K562 (cell line): ENCODE measurements around the gene ZNF541. TPM values are rescaled to one million over a fixed set of nuclear protein-coding genes. Genes with fewer than 3 reads are reported as not detected.

Source experiments
- CBX8 ChIP-seq: fragments of 200-600 bp; sonication (generic); IDR thresholded peaks from 2 replicates; pipeline ENCODE4 v1.6.1; 2012; ENCODE audit warnings: borderline replicate concordance, mixed run types, low read depth, mild to moderate bottlenecking, moderate library complexity, mixed read lengths, low read length, control low read depth, inconsistent platforms; ENCODE audit not compliant: poor library complexity, severe bottlenecking; ENCODE audit errors: extremely low read depth
- CREB1 ChIP-seq, 2 experiments: sonication (generic) in 1 of 2; formaldehyde crosslinking in 1 of 2; IDR thresholded peaks; 2 replicates each; pipeline versions ENCODE4 v1.6.1 to v1.8.0; 2012 to 2022; ENCODE audit warnings: inconsistent platforms in 1 of 2, mild to moderate bottlenecking in 1 of 2, missing genetic modification reagents in 1 of 2, moderate library complexity in 1 of 2
- FOXJ2 ChIP-seq: fragments of 200-800 bp; sonication (Bioruptor generic); IDR thresholded peaks from 2 replicates; pipeline ENCODE4 v1.6.1; 2016; ENCODE audit warnings: missing genetic modification characterization, missing compliant biosample characterization
- GATAD2B ChIP-seq: fragments of 450-650 bp; IDR thresholded peaks from 2 replicates; pipeline ENCODE4 v1.6.1; 2017; ENCODE audit warnings: mild to moderate bottlenecking, borderline replicate concordance
- HDAC6 ChIP-seq: IDR thresholded peaks from 2 replicates; pipeline ENCODE4 v1.6.1; 2012; ENCODE audit warnings: low read depth, mild to moderate bottlenecking, control low read depth, inconsistent platforms, low read length, moderate library complexity
- KDM5B ChIP-seq: fragments of 200-600 bp; sonication (generic); IDR thresholded peaks from 2 replicates; pipeline ENCODE4 v1.6.1; 2012; ENCODE audit warnings: low read depth, mild to moderate bottlenecking, moderate library complexity, low read length, control low read depth, inconsistent platforms; ENCODE audit not compliant: insufficient replicate concordance
- MTA3 ChIP-seq: fragments of 450-650 bp; formaldehyde crosslinking; IDR thresholded peaks from 2 replicates; pipeline ENCODE4 v1.6.1; 2017; ENCODE audit warnings: mild to moderate bottlenecking, borderline replicate concordance
- MYC ChIP-seq, 2 experiments: fragments of 250-450 bp in 1 of 2; sonication (Bioruptor Pico) in 1 of 2; IDR thresholded peaks; 2 replicates each; pipeline versions ENCODE4 v1.5.1 to v1.6.1; 2012 to 2021; ENCODE audit warnings: low read depth in 2 of 2, borderline replicate concordance in 1 of 2, improper control_type of control experiment in 1 of 2, low read length in 1 of 2, mild to moderate bottlenecking in 1 of 2, moderate library complexity in 1 of 2
- OTX1 ChIP-seq: fragments of 450-650 bp; formaldehyde crosslinking; IDR thresholded peaks from 2 replicates; pipeline ENCODE4 v1.4.0; 2022; ENCODE audit warnings: mild to moderate bottlenecking
- RBM25 ChIP-seq: fragments of 200-400 bp; formaldehyde crosslinking; IDR thresholded peaks from 2 replicates; pipeline ENCODE4 v1.6.1; 2018; ENCODE audit warnings: low read length, low read depth, moderate library complexity; ENCODE audit not compliant: severe bottlenecking
- SP2 ChIP-seq: IDR thresholded peaks from 2 replicates; pipeline ENCODE4 v1.6.1; 2011; ENCODE audit warnings: mild to moderate bottlenecking, low read depth, low read length, moderate library complexity; ENCODE audit not compliant: poor library complexity, severe bottlenecking; ENCODE audit errors: extremely low read depth
- TGIF2 ChIP-seq: sonication (generic); formaldehyde crosslinking; IDR thresholded peaks from 2 replicates; pipeline ENCODE4 v1.8.1; 2022; ENCODE audit warnings: mild to moderate bottlenecking, missing genetic modification reagents, moderate library complexity
- ZNF384 ChIP-seq: IDR thresholded peaks from 2 replicates; pipeline ENCODE4 v1.6.1; 2012; ENCODE audit warnings: low read depth, low read length, improper control_type of control experiment
- polyA plus RNA-seq, 8 experiments: library from polyadenylated mRNA; depleted of rRNA in 4 of 8; stranded (reverse) in 5 of 8; unstranded in 3 of 8; fragments of >200 nt; fragmentation: Nextera tagmentation in 2 of 8; fragmentation: Illumina TruSeq in 1 of 8; extraction: Ambion mirVana in 2 of 8; extraction: Trizol in 1 of 8; gene quantifications; 2 replicates each; pipeline versions ENCODE4 v1.2.1 to v1.2.3, GENCODE V29; 2011 to 2014; ENCODE audit warnings: inconsistent platforms in 1 of 8, missing spikeins in 1 of 8
- total RNA-seq, 7 experiments: library from RNA; depleted of rRNA in 6 of 7; stranded (reverse); fragments of >200 nt in 6 of 7; fragmentation: Illumina TruSeq in 2 of 7; extraction: Trizol in 2 of 7; gene quantifications; 2 replicates each; pipeline versions ENCODE4 v1.2.1 to v1.2.3, GENCODE V29; 2011 to 2021; ENCODE audit warnings: low replicate concordance in 1 of 7
- TF ChIP-seq, protein P1 (sequence below): fragments of 250-450 bp; sonication (Bioruptor Pico); IDR thresholded peaks from 2 replicates; pipeline ENCODE4 v1.8.0; 2021; ENCODE audit warnings: borderline replicate concordance, mild to moderate bottlenecking, moderate library complexity; ENCODE audit not compliant: poor library complexity, severe bottlenecking
- TF ChIP-seq, protein P2 (sequence below): fragments of 200-800 bp; sonication (Bioruptor generic); IDR thresholded peaks from 2 replicates; pipeline ENCODE4 v1.6.1; 2017; ENCODE audit warnings: missing genetic modification characterization, missing compliant biosample characterization
- TF ChIP-seq, protein P3 (sequence below): fragments of 250-450 bp; sonication (Bioruptor Pico); IDR thresholded peaks from 2 replicates; pipeline ENCODE4 v1.5.0; 2021; ENCODE audit warnings: mild to moderate bottlenecking, moderate library complexity
- TF ChIP-seq, protein P4 (sequence below): sonication (generic); formaldehyde crosslinking; IDR thresholded peaks from 2 replicates; pipeline ENCODE4 v1.8.1; 2023; ENCODE audit warnings: mild to moderate bottlenecking, missing genetic modification reagents

The ZNF541 gene
- total and polyA plus RNA-seq, 9 of the 15 experiments (the other 6 are each of a cell fraction or from before 2014, with no cell fraction given): 0.04 to 0.11 (median 0.05) TPM; not detected in 1

DNA sequence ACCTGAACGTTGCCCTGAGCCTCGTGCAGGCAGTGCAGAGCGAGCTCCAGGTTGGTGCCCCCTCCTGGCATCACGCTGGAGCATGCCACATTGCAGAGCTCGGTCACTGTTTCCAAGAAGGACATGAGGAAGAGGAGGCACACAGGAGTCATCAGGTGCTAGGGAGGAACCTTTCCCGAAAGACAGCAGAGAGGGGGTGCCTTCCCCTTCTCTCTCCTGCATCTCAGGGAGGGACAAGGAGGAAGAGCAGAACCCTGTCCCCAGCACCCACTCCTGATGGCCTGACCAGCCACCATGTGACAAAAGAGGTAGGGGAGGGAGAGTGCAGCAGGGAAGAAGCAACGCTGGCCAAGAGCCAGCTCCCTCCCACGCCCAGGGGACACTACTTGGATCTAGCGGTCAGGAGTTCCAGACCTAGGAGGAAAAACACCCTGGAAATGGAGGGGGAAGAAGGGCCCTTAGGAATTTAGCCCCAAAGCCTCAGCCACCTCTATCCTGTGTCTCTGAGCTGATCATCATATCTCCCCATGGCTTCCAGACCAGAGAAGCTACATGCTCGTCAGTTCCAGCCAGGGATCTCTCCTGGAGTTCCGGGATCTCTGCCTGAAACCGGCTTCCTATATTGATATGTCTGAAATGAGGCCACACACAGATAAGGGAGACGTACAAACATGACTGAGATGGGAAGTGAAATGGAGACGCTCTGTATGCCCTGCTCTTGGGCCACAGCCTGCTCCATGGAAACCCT lies 41.1 kb downstream of the ZNF541 start (continued):
- TF ChIP-seq, protein P1, sequence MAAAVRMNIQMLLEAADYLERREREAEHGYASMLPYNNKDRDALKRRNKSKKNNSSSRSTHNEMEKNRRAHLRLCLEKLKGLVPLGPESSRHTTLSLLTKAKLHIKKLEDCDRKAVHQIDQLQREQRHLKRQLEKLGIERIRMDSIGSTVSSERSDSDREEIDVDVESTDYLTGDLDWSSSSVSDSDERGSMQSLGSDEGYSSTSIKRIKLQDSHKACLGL: no peak
- TF ChIP-seq ZNF384: no peak
- TF ChIP-seq TGIF2 (CRISPR knock-in tag): no peak
- TF ChIP-seq GATAD2B: no peak
- TF ChIP-seq, protein P2, sequence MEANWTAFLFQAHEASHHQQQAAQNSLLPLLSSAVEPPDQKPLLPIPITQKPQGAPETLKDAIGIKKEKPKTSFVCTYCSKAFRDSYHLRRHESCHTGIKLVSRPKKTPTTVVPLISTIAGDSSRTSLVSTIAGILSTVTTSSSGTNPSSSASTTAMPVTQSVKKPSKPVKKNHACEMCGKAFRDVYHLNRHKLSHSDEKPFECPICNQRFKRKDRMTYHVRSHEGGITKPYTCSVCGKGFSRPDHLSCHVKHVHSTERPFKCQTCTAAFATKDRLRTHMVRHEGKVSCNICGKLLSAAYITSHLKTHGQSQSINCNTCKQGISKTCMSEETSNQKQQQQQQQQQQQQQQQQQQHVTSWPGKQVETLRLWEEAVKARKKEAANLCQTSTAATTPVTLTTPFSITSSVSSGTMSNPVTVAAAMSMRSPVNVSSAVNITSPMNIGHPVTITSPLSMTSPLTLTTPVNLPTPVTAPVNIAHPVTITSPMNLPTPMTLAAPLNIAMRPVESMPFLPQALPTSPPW (CRISPR knock-in tag): peak; percentile 43
- no peak for TF ChIP-seq FOXJ2 (tag)
- TF ChIP-seq MYC (IDR thresholded peaks at IDR 0.05; ENCODE audit: low read depth, low read length): 0 out of 2 replicates have a peak, but pooled peaks have one; percentile 11
- TF ChIP-seq MYC (CRISPR knock-in tag; IDR thresholded peaks at IDR 0.05; ENCODE audit: borderline replicate concordance, low read depth): no peak
- TF ChIP-seq CREB1 (IDR thresholded peaks at IDR 0.05): no peak
- TF ChIP-seq CREB1 (CRISPR knock-in tag; IDR thresholded peaks at IDR 0.05): no peak
- TF ChIP-seq, protein P3, sequence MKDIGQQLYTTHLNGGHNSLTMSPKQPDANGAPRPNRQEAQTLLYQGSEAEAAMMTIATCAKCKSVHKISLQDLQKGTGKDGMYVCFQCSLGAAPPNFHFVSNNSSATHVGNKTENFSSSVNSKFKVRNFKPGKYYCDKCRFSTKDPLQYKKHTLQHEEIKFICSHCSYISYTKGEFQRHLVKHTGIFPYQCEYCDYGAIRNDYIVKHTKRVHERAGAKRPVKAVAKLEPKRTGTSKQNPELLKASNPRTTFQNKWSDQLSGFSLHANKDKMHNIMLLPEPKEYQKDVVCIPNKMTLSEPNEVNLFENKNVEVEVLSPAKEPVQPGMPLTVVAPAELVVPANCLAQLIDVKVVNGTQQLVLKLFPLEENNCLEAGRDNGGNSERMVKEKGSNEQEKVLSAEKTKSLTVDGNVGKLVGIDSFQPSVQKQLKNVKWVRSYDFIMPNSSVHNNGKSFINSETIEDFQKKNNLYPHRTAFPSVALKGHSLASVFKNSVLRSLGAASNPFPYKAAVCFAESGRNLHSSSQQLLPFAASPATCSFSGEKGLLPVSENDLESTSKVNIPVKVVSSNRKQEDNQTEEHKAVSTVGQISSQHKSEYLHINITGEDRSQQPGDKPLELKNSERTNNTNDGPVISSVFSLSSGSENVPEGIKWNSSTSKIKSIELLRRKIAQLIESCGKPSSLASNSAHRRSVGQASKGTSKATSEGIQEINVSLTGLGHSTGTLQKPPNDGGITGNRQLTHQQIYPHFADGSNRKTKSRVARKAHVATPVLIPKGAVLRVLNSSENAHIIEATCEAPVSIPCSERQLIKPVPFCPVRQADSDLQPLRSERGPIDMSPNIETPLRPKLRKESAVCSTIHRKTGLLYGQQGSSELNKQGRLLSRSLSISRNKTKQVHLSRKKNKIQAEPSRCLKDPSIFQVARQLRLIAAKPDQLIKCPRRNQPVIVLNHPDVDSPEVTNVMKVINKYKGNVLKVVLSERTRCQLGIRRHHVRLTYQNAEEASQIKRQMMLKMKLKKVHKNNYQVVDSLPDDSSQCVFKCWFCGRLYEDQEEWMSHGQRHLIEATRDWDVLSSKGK (CRISPR knock-in tag): no peak
- no peak for TF ChIP-seq HDAC6
- no peak for TF ChIP-seq KDM5B
- no peak for TF ChIP-seq CBX8
- no peak for TF ChIP-seq RBM25
- TF ChIP-seq, protein P4, sequence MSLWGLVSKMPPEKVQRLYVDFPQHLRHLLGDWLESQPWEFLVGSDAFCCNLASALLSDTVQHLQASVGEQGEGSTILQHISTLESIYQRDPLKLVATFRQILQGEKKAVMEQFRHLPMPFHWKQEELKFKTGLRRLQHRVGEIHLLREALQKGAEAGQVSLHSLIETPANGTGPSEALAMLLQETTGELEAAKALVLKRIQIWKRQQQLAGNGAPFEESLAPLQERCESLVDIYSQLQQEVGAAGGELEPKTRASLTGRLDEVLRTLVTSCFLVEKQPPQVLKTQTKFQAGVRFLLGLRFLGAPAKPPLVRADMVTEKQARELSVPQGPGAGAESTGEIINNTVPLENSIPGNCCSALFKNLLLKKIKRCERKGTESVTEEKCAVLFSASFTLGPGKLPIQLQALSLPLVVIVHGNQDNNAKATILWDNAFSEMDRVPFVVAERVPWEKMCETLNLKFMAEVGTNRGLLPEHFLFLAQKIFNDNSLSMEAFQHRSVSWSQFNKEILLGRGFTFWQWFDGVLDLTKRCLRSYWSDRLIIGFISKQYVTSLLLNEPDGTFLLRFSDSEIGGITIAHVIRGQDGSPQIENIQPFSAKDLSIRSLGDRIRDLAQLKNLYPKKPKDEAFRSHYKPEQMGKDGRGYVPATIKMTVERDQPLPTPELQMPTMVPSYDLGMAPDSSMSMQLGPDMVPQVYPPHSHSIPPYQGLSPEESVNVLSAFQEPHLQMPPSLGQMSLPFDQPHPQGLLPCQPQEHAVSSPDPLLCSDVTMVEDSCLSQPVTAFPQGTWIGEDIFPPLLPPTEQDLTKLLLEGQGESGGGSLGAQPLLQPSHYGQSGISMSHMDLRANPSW (CRISPR knock-in tag): no peak
- TF ChIP-seq OTX1: no peak
- TF ChIP-seq SP2: no peak
- TF ChIP-seq MTA3: 0 out of 2 replicates have a peak, but pooled peaks have one; percentile 25
